SK-N-SH (cell line): ENCODE results near the gene IGF1R.

ENCODE experiments used
- CTCF ChIP-seq: fragments of 200-600 bp; sonication (generic); IDR thresholded peaks from 2 replicates; pipeline ENCODE4 v1.6.1; 2017; ENCODE audit warnings: antibody characterized with exemption, mild to moderate bottlenecking, moderate library complexity
- GABPA ChIP-seq: IDR thresholded peaks from 2 replicates; pipeline ENCODE4 v1.4.0; 2012; ENCODE audit warnings: low read depth, mild to moderate bottlenecking
- NFIC ChIP-seq: IDR thresholded peaks from 2 replicates; pipeline ENCODE4 v1.4.0; 2012; ENCODE audit warnings: borderline replicate concordance
- POLR2AphosphoS5 ChIP-seq: IDR thresholded peaks from 2 replicates; pipeline ENCODE4 v1.6.1; 2012; ENCODE audit warnings: low read depth, low read length
- ZBTB33 ChIP-seq: IDR thresholded peaks from 2 replicates; pipeline ENCODE4 v1.4.0; 2012; ENCODE audit warnings: low read depth, borderline replicate concordance

- TF ChIP-seq CTCF (no peak), GABPA (no peak), NFIC (no peak), POLR2AphosphoS5 (no peak), ZBTB33 (no peak)
Measured at GRCh38 chr15:98787936-98788757, 139.8 kb downstream of the IGF1R start.
